RWPE1 (cell line): ENCODE results near the gene DTL.
A peak's percentile ranks its signal among the peaks of the same experiment; 100 is the strongest.

Experiments
- CTCF ChIA-PET: fragments of 350-600 bp; sonication (Branson Sonifier 250); formaldehyde crosslinking; extraction: SDS; loops from one replicate; lab custom pipeline; 2021; lab: Yijun Ruan, JAX
- POLR2A ChIA-PET: fragments of 400-600 bp; formaldehyde crosslinking; extraction: SDS; loops from one replicate; lab custom pipeline; 2020; ENCODE audit warnings: antibody characterized with exemption; ENCODE audit not compliant: low non-redundant PET; lab: Yijun Ruan, JAX
- DNase-seq: peaks from one replicate; pipeline ENCODE4 v3.0.0; 2012; ENCODE audit warnings: low spot score
- H3K27ac ChIP-seq: fragments of 450-650 bp; 2 replicates; pipeline ENCODE4 v1.5.1; 2017
- CTCF ChIP-seq: fragments of 450-650 bp; conservative IDR thresholded peaks from 2 replicates; pipeline ENCODE4 v1.5.1; 2017; ENCODE audit warnings: low read depth, mild to moderate bottlenecking

Gene DTL

DNA sequence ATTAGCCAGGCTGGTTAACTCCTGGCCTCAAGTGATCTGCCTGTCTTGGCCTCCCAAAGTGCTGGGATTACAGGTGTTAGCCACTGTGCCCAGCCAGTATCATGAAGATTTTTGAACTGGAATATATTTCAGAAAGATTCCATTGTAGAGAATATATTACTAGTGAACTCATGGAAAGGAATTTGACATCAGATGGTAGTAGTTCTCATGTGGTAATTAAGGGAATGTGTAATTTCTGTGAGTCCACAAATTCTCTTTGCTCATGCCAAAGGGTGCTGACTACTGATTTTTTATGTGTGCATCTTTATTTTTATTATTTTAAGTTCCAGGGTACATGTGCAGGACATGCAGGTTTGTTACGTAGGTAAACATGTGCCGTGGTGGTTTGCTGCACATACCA, 10.4 kb downstream of the DTL start:
- no peak for DNase-seq
- ChIA-PET POLR2A (no interaction called here), CTCF (interaction anchor here (0.7 kb wide), 1 partner anchor 1006 kb away, joined by 4 read pairs; no protein-coding TSS in a partner anchor)
- TF ChIP-seq CTCF: no peak
- no peak overlapping the region for H3K27ac ChIP-seq

GRCh38 chr1:212053993-212054392, 18.4 kb downstream of the DTL start:
- POLR2A ChIA-PET: no interaction called here
- CTCF ChIA-PET: interaction anchor here (1.2 kb wide), 1 partner anchor 18 kb away, joined by 5 read pairs; no protein-coding TSS in a partner anchor

DNA sequence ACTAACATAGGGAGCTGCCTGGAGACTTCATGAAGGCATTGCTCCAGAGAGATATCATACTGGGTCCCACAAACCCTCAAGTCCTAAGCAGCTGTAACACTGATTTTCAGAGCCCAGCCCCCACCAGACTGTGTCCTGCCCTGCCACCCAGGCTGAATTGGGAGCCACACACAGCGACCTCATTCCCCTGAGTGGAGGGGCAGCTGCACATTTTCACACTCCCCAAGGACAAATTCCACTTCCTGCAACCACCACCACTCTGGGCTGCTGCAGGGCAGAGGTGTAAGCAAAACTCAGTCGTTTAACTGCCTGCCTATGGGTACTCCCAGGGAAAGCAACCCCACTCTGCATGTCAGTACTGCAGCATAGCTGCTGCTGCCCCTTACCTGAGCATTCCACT, 19.8 kb downstream of the DTL start:
- POLR2A ChIA-PET: no interaction called here
- DNase-seq: no peak
- CTCF ChIA-PET: interaction anchor here (1.2 kb wide), 1 partner anchor 17 kb away, joined by 5 read pairs; no protein-coding TSS in a partner anchor
- TF ChIP-seq CTCF: no peak
- H3K27ac ChIP-seq: no peak overlapping the region

More at GRCh38 chr1:212053993-212054392, 18.4 kb downstream of the DTL start:
- TF ChIP-seq CTCF: no peak
- DNase-seq: no peak
- H3K27ac ChIP-seq: no peak overlapping the region

GRCh38 chr1:212060632-212061472, 25.3 kb downstream of the DTL start:
- POLR2A ChIA-PET: no interaction called here
- no peak for TF ChIP-seq CTCF
- CTCF ChIA-PET: interaction anchor here (0.6 kb wide), 2 partner anchors 19 to 1922 kb away, joined by 3 read pairs; no protein-coding TSS in a partner anchor
- no peak overlapping the region for H3K27ac ChIP-seq
- DNase-seq: no peak

GRCh38 chr1:212062832-212063438, 27.4 kb downstream of the DTL start:
- TF ChIP-seq CTCF: peak; percentile 73
- DNase-seq: peak; percentile 43
- ChIA-PET CTCF (interaction anchor here (0.5 to 2.2 kb wide), 8 partner anchors 8 to 515 kb away, joined by 3 to 8 read pairs (median 3); no protein-coding TSS in a partner anchor), POLR2A (no interaction called here)
- H3K27ac ChIP-seq: no peak overlapping the region

GRCh38 chr1:212067787-212068186, 32.2 kb downstream of the DTL start:
- no peak for DNase-seq
- ChIA-PET CTCF (no interaction called here), POLR2A (no interaction called here)
- TF ChIP-seq CTCF: no peak
- no peak overlapping the region for H3K27ac ChIP-seq
